ENCODE measurements around the gene OPN3.

The OPN3 gene

DNA sequence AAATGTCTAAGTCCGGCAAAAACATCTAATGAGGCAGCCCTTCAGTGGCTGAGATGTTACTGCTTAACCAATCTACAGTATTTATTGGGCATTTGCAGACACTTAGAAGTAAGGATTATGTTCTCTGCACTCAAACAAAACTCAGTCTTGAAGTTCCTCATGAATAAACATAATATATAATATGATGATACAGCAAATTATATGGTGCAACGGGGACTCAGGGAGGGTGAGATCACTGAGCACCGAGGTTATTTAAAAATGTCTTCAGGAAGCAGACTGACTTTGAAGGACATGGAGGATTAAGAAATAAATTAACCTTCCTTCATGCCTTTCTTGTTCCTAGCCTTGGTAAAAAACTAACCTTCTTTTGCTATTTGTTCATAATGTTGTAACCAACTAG lies 39.8 kb upstream of the OPN3 start:
- TF ChIP-seq ESRRG (CRISPR knock-in tag; IDR thresholded peaks at IDR 0.05) = no peak
- TF ChIP-seq ZNF70 (CRISPR knock-in tag; IDR thresholded peaks at IDR 0.05) = no peak
- no peak for TF ChIP-seq CREB5 (CRISPR knock-in tag; IDR thresholded peaks at IDR 0.05; ENCODE audit: low read depth)
- TF ChIP-seq ZFP3 (CRISPR knock-in tag; IDR thresholded peaks at IDR 0.05) = no peak
- TF ChIP-seq BACH2 (CRISPR knock-in tag; IDR thresholded peaks at IDR 0.05; ENCODE audit: borderline replicate concordance) = no peak
- TF ChIP-seq TCF4 (CRISPR knock-in tag; IDR thresholded peaks at IDR 0.05; ENCODE audit: borderline replicate concordance) = no peak
- no peak for TF ChIP-seq ZFP30 (CRISPR knock-in tag; IDR thresholded peaks at IDR 0.05)
- TF ChIP-seq ZNF8 (CRISPR knock-in tag; IDR thresholded peaks at IDR 0.05) = no peak
- TF ChIP-seq, protein P1, sequence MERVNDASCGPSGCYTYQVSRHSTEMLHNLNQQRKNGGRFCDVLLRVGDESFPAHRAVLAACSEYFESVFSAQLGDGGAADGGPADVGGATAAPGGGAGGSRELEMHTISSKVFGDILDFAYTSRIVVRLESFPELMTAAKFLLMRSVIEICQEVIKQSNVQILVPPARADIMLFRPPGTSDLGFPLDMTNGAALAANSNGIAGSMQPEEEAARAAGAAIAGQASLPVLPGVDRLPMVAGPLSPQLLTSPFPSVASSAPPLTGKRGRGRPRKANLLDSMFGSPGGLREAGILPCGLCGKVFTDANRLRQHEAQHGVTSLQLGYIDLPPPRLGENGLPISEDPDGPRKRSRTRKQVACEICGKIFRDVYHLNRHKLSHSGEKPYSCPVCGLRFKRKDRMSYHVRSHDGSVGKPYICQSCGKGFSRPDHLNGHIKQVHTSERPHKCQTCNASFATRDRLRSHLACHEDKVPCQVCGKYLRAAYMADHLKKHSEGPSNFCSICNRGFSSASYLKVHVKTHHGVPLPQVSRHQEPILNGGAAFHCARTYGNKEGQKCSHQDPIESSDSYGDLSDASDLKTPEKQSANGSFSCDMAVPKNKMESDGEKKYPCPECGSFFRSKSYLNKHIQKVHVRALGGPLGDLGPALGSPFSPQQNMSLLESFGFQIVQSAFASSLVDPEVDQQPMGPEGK (CRISPR knock-in tag; IDR thresholded peaks at IDR 0.05; ENCODE audit: borderline replicate concordance) = no peak
- ATAC-seq = no peak

DNA sequence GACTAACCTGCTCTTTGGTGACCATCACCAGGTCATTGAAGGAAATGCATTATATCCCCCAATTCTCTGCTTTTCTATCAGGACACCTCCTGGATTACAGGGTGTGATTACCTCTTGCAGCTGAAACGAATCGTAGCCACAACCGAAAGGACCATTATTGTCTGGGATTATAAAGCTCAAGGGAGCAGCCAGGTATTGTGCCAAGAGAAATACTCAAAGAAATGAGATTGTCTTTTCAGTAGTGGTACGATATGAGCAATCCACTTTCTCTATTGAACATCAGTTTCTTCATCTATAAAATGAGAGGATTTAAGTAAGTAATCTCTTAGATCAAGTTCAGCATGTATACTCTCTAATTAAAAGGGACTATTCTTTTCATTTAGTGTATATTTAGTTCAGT lies 39.2 kb upstream of the OPN3 start:
- ATAC-seq = no peak
- TF ChIP-seq OSR1 (CRISPR knock-in tag; IDR thresholded peaks at IDR 0.05) (no peak), ARNTL (CRISPR knock-in tag; IDR thresholded peaks at IDR 0.05; ENCODE audit: borderline replicate concordance, low read depth) (no peak), ZNF8 (CRISPR knock-in tag; IDR thresholded peaks at IDR 0.05) (no peak), TCF4 (CRISPR knock-in tag; IDR thresholded peaks at IDR 0.05; ENCODE audit: borderline replicate concordance) (no peak), TOX (CRISPR knock-in tag; IDR thresholded peaks at IDR 0.05; ENCODE audit: borderline replicate concordance) (no peak), GLIS3 (CRISPR knock-in tag; IDR thresholded peaks at IDR 0.05) (no peak), CSDC2 (CRISPR knock-in tag; IDR thresholded peaks at IDR 0.05) (no peak), RARB (CRISPR knock-in tag; IDR thresholded peaks at IDR 0.05) (no peak), TSHZ2 (CRISPR knock-in tag; IDR thresholded peaks at IDR 0.05) (no peak), ZNF70 (CRISPR knock-in tag; IDR thresholded peaks at IDR 0.05) (no peak), ISL1 (CRISPR knock-in tag; IDR thresholded peaks at IDR 0.05) (no peak), ZNF565 (CRISPR knock-in tag; conservative IDR thresholded peaks at IDR 0.05; ENCODE audit: low read depth) (no peak), CREB5 (CRISPR knock-in tag; IDR thresholded peaks at IDR 0.05; ENCODE audit: low read depth) (no peak), SNAI2 (CRISPR knock-in tag; IDR thresholded peaks at IDR 0.05) (no peak), BACH2 (CRISPR knock-in tag; IDR thresholded peaks at IDR 0.05; ENCODE audit: borderline replicate concordance) (no peak), PPARA (CRISPR knock-in tag; IDR thresholded peaks at IDR 0.05; ENCODE audit: borderline replicate concordance) (no peak), ZC3H10 (CRISPR knock-in tag; IDR thresholded peaks at IDR 0.05) (no peak)
- TF ChIP-seq, protein P2, sequence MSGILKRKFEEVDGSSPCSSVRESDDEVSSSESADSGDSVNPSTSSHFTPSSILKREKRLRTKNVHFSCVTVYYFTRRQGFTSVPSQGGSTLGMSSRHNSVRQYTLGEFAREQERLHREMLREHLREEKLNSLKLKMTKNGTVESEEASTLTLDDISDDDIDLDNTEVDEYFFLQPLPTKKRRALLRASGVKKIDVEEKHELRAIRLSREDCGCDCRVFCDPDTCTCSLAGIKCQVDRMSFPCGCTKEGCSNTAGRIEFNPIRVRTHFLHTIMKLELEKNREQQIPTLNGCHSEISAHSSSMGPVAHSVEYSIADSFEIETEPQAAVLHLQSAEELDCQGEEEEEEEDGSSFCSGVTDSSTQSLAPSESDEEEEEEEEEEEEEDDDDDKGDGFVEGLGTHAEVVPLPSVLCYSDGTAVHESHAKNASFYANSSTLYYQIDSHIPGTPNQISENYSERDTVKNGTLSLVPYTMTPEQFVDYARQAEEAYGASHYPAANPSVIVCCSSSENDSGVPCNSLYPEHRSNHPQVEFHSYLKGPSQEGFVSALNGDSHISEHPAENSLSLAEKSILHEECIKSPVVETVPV (CRISPR knock-in tag; IDR thresholded peaks at IDR 0.05) = no peak
- TF ChIP-seq, protein P1 (CRISPR knock-in tag; IDR thresholded peaks at IDR 0.05; ENCODE audit: borderline replicate concordance) = no peak
- TF ChIP-seq, protein P3, sequence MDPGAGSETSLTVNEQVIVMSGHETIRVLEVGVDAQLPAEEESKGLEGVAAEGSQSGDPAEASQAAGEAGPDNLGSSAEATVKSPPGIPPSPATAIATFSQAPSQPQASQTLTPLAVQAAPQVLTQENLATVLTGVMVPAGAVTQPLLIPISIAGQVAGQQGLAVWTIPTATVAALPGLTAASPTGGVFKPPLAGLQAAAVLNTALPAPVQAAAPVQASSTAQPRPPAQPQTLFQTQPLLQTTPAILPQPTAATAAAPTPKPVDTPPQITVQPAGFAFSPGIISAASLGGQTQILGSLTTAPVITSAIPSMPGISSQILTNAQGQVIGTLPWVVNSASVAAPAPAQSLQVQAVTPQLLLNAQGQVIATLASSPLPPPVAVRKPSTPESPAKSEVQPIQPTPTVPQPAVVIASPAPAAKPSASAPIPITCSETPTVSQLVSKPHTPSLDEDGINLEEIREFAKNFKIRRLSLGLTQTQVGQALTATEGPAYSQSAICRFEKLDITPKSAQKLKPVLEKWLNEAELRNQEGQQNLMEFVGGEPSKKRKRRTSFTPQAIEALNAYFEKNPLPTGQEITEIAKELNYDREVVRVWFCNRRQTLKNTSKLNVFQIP (CRISPR knock-in tag; IDR thresholded peaks at IDR 0.05; ENCODE audit: borderline replicate concordance, low read depth) = no peak
